Hematopoietic multipotent progenitor cell treated with erythropoietin and hydrocortisone succinate and interleukin-3 and kit ligand, for 4 days (in vitro differentiated cells): ENCODE data around the gene SPRR5.

ENCODE experiments used
- DNase-seq: peaks from one replicate; pipeline ENCODE4 v3.0.0-alpha.2; 2015

Gene SPRR5

DNA sequence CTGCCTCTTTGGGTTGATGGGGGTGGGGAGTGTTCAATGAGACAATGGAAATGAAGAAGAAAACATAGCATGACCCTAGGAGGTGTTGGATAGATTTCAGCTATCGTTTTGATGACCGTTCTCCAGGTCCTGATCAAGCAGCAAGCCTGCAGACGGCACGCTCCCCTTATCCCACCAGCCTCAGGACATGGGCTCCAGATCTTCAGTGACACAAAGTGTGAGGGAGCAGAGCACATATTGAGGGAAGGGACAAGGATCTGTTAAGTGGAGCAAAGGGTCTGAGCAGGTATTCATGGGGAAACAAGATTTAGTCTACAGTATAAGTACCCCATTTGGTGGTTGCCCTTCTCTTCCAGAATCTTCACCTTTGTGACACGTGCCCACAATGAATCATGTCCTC, 4.7 kb downstream of the SPRR5 start:
- DNase-seq: no peak

GRCh38 chr1:152953761-152954160, 6.8 kb downstream of the SPRR5 start:
- DNase-seq: no peak

GRCh38 chr1:152954436-152954835, 7.4 kb downstream of the SPRR5 start:
- DNase-seq: no peak

DNA sequence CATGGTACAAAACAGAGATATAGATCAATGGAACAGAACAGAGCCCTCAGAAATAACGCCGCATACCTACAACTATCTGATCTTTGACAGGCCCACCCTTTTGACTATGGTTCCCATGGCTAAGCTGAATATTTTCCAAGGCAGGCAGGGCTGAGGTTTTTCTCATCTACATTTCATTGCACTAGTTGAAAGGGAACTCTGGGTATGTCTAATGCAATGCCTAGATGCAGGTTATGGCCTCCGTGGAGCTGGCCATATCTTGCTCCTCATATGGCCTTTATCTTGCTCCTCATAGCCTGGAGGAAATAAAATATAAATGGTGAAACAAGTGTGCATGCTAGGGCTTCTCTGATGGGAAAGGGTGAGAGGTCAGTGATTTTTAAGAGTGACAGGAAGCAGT, 10.6 kb downstream of the SPRR5 start:
- DNase-seq: no peak

GRCh38 chr1:152959273-152959672, 12.3 kb downstream of the SPRR5 start:
- no peak for DNase-seq

- DNase-seq: no peak
Measured at GRCh38 chr1:152959801-152960451, 12.9 kb downstream of the SPRR5 start.

GRCh38 chr1:152960452-152961044, 13.5 kb downstream of the SPRR5 start:
- peak; percentile 5 for DNase-seq

GRCh38 chr1:152961226-152961891, 14.4 kb downstream of the SPRR5 start:
- no peak for DNase-seq

- no peak for DNase-seq
Measured at GRCh38 chr1:152962876-152963415, 15.9 kb downstream of the SPRR5 start.

GRCh38 chr1:152964536-152964935, 17.5 kb downstream of the SPRR5 start:
- DNase-seq: no peak

GRCh38 chr1:152965853-152966252, 18.8 kb downstream of the SPRR5 start:
- no peak for DNase-seq

GRCh38 chr1:152967201-152967600, 20.2 kb downstream of the SPRR5 start:
- no peak for DNase-seq

GRCh38 chr1:152968248-152968647, 21.2 kb downstream of the SPRR5 start:
- no peak for DNase-seq

- DNase-seq: no peak
Measured at GRCh38 chr1:152969036-152969435, 22.0 kb downstream of the SPRR5 start.

DNA sequence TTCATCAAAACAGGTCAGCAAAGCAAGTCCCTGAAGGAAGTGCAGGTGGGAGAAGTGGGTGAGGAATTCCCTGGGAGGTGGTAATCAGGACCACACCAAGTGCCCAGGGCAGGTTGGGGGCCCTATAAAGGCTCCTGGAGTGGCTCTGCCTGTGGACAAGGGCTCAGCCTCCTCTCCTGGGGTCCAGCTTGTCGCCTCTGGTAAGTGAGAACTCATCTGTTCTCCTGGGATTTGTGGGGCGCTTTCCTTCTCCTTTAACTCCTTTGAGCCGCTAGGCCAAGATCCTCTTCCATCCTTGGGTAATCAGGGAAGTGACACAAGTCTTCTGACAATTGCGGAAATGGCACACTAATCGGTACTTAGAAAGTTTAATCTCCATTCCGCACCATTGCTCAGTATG, 23.5 kb downstream of the SPRR5 start, which contains the start of gene SPRR4:
Gene SPRR4, plus strand, starts transcription at position 154 of the 400 bp plus-strand sequence. CDS start 1,243 bp downstream, outside the sequence.
- no peak for DNase-seq

GRCh38 chr1:152972196-152972886, 25.3 kb downstream of the SPRR5 start:
- DNase-seq: no peak

DNA sequence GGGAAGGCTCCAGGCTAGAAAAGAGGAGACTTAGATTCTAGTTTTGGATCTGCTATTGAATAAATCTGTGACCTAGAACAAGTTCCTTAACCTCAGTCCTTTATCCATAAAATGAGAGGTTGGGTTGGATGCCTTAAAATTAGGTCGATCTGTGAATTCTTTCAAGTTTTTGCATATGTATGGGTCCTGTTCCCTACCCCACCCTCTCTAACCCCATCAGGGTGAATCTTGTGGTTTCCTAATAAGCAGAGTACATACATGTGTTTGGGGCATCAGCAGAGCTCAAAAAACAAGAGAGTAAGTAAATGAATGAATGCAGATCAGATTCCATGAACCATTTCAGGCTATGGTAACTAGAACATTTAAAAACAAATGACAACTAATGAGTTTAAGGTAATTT, 29.7 kb downstream of the SPRR5 start:
- DNase-seq: no peak

DNA sequence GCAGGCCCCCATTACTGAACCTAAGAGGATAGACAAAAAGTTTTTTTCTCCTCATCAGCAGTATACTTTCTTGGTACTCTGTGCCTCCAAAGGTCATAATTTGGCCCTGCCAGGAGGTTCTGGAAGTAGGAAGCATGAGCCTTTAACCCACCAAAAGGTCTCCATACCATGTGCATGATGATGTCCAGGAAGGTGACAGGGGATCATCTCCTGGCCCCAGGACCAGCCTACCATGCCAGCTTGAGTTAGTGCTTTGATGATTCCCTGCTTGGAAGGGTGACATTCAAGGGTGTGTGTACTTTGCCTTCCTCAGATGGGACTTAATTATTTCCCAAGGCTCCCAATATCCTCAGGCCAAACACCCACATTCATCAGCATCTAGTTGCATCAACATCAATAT, 30.6 kb downstream of the SPRR5 start:
- no peak for DNase-seq

- DNase-seq: no peak
Measured at GRCh38 chr1:152980676-152981075, 33.7 kb downstream of the SPRR5 start.

- no peak for DNase-seq
Measured at GRCh38 chr1:152981146-152981871, 34.3 kb downstream of the SPRR5 start.

- DNase-seq: no peak
Measured at GRCh38 chr1:152982076-152982475, 35.1 kb downstream of the SPRR5 start.

DNA sequence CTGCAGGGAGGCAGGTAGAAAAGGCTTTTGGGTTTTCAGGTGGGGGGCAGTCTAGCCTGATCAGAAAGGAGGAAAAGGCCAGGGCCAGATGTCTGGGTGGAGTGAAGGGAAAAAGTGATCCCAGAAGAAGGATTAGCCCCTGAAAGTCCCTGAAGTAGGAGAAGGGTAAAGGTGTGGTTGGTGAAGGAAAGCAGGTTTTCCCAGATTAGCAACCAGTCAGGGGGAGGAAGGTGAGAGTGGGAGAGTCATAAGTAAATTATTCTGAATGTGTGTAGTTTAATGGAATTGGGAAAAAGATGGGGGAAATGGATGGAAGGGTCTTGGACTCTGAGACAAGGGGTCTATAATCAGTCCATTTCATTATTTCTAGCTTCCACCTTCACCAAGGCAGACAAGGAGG, 36.2 kb downstream of the SPRR5 start:
- DNase-seq: no peak

DNA sequence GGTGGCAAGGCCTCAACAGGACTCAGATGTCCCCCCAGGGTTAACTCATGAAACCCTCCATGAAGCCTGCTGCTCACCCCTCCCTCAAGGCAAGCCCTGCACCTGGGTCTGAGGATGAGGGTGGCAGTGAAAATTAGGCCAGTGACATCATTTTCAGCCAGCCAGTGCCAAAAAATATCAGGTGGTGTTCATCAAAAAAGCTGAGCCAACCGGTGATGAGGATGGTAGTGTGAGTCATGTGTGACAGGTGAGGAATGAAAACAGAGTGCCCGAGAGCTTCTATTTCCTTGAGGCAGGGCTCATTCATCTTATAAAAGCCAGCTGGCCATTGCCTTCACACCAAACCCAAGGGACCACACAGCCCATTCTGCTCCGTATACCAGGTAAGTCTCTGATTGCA, 36.7 kb downstream of the SPRR5 start, which contains the start of gene SPRR1A:
Gene SPRR1A, plus strand, starts transcription at position 339 of the 400 bp plus-strand sequence. CDS start 1,150 bp downstream, outside the sequence.
- DNase-seq: no peak
